NB4 (cell line): ENCODE measurements around the gene CFAP298.

Source experiments
- DNase-seq: peaks from one replicate; pipeline ENCODE4 v3.0.0; 2010; ENCODE audit warnings: low read depth
- H3K4me3 ChIP-seq: one replicate; pipeline ENCODE4 v1.5.1; 2011; ENCODE audit warnings: mild to moderate bottlenecking, low read depth, low read length, moderate library complexity
- MYC ChIP-seq: IDR thresholded peaks from 2 replicates; pipeline ENCODE4 v1.6.1; 2011; ENCODE audit warnings: low read depth, low read length
- POLR2A ChIP-seq: IDR thresholded peaks from 2 replicates; pipeline ENCODE4 v1.6.1; 2011; ENCODE audit warnings: mild to moderate bottlenecking; ENCODE audit not compliant: insufficient read length; ENCODE audit errors: extremely low read depth
- TF ChIP-seq, protein P1 (sequence below): IDR thresholded peaks from 2 replicates; pipeline ENCODE4 v1.6.1; 2011; ENCODE audit warnings: low read depth, low read length
- TF ChIP-seq, protein P2 (sequence below): IDR thresholded peaks from one replicate; pipeline ENCODE4 v1.5.1; 2012; ENCODE audit warnings: low read depth, low read length

The CFAP298 gene

DNA sequence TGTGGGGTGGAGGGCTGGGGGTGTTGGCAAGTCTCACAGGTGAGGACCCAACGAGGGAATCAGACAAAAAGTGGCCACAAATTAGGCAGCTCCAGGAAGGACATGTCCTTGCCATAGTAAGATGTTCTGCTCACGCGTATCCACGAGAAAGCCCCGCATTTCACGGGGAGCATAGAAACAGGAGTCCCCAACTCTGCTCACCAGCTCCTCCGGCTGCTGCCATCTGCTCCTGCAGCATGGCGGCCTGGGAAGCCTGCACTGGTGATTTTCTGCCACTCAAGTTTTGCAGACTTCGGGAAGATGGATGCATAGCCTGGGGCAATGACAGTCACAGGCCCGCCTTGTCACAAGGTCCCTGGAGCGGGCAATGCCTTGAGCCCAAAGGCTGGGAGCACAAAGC lies 36.2 kb downstream of the CFAP298 start:
- no peak overlapping the region for H3K4me3 ChIP-seq
- TF ChIP-seq POLR2A, result no peak
- TF ChIP-seq, protein P1, sequence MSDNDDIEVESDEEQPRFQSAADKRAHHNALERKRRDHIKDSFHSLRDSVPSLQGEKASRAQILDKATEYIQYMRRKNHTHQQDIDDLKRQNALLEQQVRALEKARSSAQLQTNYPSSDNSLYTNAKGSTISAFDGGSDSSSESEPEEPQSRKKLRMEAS, result no peak
- TF ChIP-seq, protein P2, sequence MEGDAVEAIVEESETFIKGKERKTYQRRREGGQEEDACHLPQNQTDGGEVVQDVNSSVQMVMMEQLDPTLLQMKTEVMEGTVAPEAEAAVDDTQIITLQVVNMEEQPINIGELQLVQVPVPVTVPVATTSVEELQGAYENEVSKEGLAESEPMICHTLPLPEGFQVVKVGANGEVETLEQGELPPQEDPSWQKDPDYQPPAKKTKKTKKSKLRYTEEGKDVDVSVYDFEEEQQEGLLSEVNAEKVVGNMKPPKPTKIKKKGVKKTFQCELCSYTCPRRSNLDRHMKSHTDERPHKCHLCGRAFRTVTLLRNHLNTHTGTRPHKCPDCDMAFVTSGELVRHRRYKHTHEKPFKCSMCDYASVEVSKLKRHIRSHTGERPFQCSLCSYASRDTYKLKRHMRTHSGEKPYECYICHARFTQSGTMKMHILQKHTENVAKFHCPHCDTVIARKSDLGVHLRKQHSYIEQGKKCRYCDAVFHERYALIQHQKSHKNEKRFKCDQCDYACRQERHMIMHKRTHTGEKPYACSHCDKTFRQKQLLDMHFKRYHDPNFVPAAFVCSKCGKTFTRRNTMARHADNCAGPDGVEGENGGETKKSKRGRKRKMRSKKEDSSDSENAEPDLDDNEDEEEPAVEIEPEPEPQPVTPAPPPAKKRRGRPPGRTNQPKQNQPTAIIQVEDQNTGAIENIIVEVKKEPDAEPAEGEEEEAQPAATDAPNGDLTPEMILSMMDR, result no peak
- TF ChIP-seq MYC, result no peak
- DNase-seq, result no peak

DNA sequence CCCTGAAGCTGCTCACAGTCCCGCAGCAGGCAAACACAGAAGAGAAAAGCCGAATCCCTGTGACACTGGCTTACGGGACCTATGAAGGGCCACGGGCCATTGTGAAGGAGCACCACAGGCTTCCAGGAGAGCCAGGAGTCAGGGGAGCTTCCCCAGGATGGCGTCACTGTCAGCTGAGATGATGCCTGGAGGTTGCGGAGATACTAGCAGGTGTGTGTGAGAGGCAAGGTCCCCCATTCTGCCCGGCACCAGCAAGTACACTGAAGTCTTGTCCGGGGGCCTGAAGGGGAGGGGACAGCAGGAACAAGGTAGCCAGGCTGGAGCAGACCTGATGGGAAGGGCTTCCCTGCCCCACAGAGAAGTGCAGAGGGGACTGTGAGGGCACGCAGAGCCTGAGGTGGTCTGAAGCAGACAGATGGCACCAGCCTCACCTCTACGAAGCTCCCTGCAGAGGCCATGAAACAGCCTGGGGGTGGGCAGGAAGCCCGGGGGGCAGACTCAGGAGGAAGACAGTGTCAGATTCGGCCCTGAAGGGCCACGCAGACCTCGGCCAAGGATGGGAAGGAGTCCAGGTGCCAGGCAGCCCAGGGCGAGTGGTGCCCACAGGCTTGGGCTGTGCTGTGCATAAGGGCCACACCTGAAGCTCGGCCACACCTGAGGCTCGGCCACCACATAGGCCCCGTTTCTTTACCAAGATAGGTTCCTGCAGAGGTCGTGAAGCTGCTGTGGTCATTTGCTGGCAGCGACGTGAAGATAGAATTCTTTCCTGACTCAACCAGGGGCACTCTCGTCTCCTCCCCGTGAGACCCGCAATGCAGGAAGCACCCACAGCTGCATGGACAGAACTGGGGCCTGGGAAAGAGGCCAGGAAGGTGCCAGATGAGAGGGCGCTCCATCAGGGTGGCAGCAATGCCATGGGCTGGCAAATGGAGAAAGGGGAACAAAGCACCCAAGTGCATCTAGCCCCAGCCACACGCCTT lies 36.9 kb downstream of the CFAP298 start:
- DNase-seq, result no peak
- no peak overlapping the region for H3K4me3 ChIP-seq
- no peak for TF ChIP-seq MYC

DNA sequence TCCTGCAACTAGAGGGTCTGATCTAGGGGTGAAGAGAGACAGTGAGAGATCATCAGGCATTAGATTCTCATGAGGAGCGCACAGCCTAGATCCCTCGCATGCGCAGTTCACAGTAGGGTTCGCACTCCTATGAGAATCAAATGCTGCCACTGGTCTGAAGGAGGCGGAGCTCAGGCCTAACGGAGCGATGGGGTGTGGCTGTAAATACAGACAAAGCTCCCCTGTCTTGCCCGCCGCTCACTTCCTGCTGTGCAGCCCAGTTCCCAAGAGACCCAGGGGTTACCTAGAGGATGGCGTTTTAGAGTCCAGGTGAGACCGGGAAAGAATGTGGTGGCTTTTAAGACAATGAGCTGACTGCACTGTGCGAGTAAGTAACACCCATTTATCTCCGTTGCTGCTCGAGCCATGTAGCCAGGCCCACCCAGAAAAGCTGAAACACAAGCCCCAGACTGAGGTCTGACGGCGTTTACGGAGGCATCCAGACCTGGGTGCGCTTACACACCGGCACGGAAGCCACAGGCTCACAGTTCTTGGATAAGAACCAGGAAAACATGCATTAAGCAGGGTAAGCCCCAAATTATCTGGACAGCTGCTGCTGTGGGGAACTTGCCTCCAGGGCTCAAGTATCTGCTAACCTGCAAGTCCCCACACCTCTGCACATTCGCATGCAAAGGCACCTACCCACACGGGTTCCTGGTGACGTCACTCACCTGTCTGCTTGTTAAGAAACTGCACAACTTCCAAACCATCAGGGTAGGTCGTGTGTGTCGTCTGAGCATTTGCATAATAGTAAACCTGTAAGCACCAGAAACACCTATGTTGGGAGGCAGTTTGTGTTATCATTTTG lies 39.4 kb downstream of the CFAP298 start:
- TF ChIP-seq, protein P2, result no peak
- TF ChIP-seq, protein P1, result no peak
- TF ChIP-seq MYC (no peak), POLR2A (no peak)
- H3K4me3 ChIP-seq, result no peak overlapping the region
- DNase-seq, result no peak

DNA sequence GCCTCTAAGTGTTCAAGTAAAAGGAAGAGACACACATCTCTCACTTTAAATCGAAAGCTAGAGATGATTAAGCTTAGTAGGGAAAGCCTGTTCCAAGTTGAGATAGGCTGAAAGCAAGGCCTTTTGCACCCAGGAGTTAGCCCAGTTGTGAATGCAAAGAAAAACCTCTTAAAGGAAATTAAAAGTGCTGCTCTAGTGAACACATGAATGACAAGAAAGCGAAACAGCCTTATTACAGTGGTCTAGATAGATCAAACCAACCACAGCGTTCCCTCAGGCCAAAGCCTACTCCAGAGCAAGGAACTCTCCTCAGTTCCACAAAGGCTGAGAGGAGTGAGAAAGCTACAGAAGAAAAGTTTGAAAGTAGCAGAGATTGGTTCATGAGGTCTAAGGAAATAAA lies 41.7 kb downstream of the CFAP298 start:
- H3K4me3 ChIP-seq, result no peak overlapping the region
- TF ChIP-seq POLR2A, result no peak
- TF ChIP-seq, protein P2, result no peak
- TF ChIP-seq, protein P1, result no peak
- no peak for TF ChIP-seq MYC
- no peak for DNase-seq

DNA sequence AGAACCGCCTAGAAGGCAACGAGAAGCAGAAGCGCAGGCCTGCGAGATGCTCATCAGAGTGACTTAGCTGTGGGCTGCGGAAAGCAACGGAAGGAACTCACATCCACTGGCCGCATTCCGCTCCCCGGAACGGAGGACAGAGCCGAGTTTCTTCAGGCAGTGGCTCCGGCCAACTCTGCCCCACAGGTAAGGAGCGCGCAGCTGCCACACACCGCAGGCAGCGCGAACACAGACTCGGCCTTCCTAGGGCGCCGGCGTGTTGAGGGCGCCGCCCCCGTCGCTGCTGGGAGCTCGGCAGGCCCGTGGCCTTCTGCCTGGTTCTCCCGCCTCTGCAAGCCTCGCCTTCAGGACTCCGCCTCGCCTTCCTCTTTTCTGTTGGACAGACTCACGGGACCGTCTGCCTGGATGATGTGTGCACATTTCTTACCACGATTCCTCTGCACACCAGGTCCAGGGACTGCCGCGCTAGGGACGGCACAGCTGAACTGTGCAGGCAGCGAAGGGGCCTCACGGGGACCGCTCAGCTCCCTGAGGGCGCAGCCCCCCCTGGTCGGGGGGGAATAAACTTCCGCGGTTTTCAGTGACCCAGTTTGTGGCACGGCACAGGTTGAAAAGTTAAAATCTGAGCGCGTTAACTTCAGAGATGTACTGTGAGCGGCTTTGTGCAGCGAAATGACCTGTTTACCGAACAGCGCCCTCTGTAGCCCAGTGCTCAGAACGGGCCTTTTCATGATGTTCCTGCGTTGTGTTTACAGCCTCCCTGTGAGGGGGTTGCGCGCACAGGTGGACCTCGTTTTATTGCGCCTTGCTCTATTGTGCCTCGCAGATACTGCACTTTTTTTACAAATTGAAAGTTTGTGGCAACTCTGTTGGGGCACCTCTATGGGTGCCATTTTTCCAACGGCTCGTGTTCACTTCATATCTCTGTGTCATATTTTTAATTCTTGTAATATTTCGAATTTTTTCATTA lies 42.6 kb downstream of the CFAP298 start:
- TF ChIP-seq POLR2A, result no peak
- TF ChIP-seq, protein P2, result peak; percentile 77
- TF ChIP-seq, protein P1, result peak; percentile 50
- no peak; the same call in 1 of the 2 replicates for TF ChIP-seq MYC
- peak overlapping the region; percentile 42 for H3K4me3 ChIP-seq
- DNase-seq, result peak; percentile 86
